NCI-H2196 treated with DMSO at 0.1 percent for 48 hours (cell line): ENCODE results near the gene DR1.
"Not testable (repeated sequence)": the region's sequence is repeated elsewhere in the genome, so short reads cannot be mapped to it uniquely, and the experiment has no call there.

Experiments used
- DNase-seq: peaks from one replicate; lab custom pipeline; 2025; ENCODE audit not compliant: unreplicated experiment; lab: John Stamatoyannopoulos, UW

The DR1 gene

GRCh38 chr1:93374334-93375106, 28.8 kb downstream of the DR1 start:
- DNase-seq, result no peak

- no peak for DNase-seq
These were observed 38.9 kb downstream of the DR1 start for GRCh38 chr1:93384656-93385055.

DNA sequence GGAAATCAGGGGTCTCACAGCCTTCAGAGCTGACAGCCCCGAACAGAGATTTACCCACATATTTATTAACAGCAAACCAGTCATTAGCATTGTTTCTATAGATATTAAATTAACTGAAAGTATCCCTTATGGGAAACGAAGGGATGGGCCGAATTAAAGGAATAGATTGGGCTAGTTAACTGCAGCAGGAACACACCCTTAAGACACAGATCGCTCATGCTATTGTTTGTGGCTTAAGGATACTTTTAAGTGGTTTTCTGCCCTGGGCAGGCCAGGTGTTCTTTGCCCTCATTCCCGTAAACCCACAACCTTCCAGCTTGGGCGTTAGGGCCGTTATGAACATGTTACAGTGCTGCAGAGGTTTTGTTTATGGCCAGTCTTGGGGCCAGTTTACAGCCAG, 40.6 kb downstream of the DR1 start:
- DNase-seq, result not testable (repeated sequence)

DNA sequence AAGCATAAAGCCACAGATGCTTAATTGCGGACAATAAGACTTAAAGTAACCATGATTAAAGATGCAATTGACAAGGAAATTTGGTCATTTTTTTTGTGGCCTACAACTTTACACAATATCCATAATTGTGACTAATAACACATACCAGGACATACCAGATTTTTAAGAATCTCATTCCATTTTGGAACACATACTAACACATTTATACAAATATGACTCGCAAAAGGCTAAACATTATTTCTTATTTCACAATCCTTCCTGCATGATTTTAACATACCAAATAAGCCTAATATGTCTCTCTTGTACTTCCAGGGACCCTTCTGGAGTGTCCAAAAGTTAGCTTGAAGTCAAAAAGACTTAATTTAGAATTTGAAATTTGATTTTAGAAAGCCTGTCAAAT, 48.8 kb downstream of the DR1 start:
- no peak for DNase-seq

- no peak for DNase-seq
These were observed 49.5 kb downstream of the DR1 start for GRCh38 chr1:93395195-93395594.

DNA sequence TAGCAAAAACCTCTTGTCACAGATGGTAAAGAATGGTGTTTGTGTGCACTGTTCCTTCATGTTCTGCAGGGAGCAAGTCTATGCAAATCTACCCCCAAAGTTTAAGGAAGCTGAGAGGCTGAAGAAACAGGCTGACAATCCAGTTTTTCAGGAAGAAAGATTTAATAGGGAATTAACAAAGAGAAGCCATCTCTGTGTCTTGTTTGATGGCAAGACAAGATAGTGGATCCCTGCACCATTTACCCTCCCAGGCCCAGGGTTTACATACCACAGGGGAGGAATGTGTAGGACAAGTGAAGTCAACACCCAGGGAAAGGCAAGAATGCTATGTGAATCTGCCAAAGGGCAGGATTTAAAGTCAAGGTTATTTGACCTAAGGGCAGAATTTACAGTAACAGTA, 54.1 kb downstream of the DR1 start:
- DNase-seq, result no peak

DNA sequence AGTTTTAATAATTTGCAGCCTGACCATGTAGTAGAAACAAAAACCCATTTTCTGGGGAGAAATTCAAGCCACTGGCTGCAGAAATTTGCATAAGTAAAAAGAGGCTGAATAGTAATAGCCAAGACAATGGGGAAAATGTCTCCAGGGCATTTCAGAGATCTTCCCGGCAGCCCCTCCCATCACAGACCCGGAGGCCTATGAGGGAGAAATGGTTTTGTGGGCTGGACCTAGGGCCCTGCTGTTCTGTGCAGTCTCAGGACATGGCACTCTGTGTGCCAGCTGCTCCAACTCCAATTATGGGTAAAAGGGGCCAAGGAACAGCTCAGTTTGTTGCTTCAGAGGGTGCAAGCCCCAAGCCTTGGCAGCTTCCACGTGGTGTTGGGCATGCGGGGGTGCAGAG, 62.5 kb downstream of the DR1 start:
- no peak for DNase-seq

- no peak for DNase-seq
These were observed 65.3 kb downstream of the DR1 start for GRCh38 chr1:93411000-93411399.

- no peak for DNase-seq
These were observed 69.0 kb downstream of the DR1 start for GRCh38 chr1:93414749-93415148.

- DNase-seq, result no peak
These were observed 69.6 kb downstream of the DR1 start for GRCh38 chr1:93415296-93415695.

DNA sequence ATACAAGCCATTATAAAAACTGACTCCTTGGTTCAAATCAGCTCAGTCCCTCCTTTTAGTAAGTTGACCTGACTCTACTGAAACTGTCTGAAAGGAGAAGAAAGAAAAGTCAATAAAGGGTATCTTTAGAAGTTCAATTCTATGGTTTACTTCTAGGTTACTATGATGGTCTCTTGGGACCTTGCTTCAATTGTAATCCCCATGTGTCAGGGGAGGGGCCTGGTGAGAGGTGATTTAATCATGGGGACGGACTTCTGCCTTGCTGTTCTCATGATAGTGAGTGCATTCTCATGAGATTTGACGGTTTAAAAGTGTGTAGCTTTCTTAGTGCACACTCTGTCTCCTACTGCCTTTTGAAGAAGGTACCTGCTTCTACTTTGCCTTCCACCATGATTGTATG, 70.5 kb downstream of the DR1 start:
- DNase-seq, result no peak
